PFSK-1 (cell line): ENCODE measurements around the gene LTC4S.

ENCODE experiments used
- FOXP2 ChIP-seq: optimal IDR thresholded peaks from 2 replicates; pipeline ENCODE3; 2011; ENCODE audit warnings: borderline replicate concordance, control low read depth, inconsistent platforms; ENCODE audit not compliant: insufficient read depth; ENCODE audit errors: extremely low read length, extremely low read depth
- POLR2AphosphoS5 ChIP-seq: IDR thresholded peaks from 2 replicates; pipeline ENCODE4 v1.6.1; 2012; ENCODE audit warnings: low read depth, mild to moderate bottlenecking, control low read depth, low read length, moderate library complexity
- REST ChIP-seq, 2 experiments: IDR thresholded peaks; 2 replicates each; pipeline versions ENCODE4 v1.6.1 to v1.8.0; 2011 to 2012; ENCODE audit warnings: low read depth in 2 of 2, low read length in 2 of 2, control low read depth in 1 of 2, inconsistent platforms in 1 of 2, mild to moderate bottlenecking in 1 of 2, moderate library complexity in 1 of 2; ENCODE audit not compliant: insufficient read depth in 1 of 2
- SIN3A ChIP-seq: IDR thresholded peaks from 2 replicates; pipeline ENCODE4 v1.6.1; 2012; ENCODE audit warnings: mild to moderate bottlenecking, low read length, moderate library complexity, borderline replicate concordance; ENCODE audit not compliant: insufficient read depth
- TAF1 ChIP-seq: IDR thresholded peaks from 2 replicates; pipeline ENCODE4 v1.6.1; 2012; ENCODE audit warnings: low read length, control low read depth, borderline replicate concordance; ENCODE audit not compliant: insufficient read depth

The LTC4S gene

GRCh38 chr5:179812135-179812825, 18.5 kb downstream of the LTC4S start:
- no peak for TF ChIP-seq SIN3A
- TF ChIP-seq POLR2AphosphoS5 = no peak
- no peak for TF ChIP-seq REST (IDR thresholded peaks at IDR 0.05; ENCODE audit: insufficient read depth in 1 of 2, low read depth in 2 of 2, low read length in 2 of 2)
- no peak for TF ChIP-seq TAF1
- TF ChIP-seq FOXP2 = no peak

- TF ChIP-seq FOXP2 (no peak), TAF1 (no peak), POLR2AphosphoS5 (no peak), SIN3A (no peak), REST (IDR thresholded peaks at IDR 0.05; ENCODE audit: insufficient read depth in 1 of 2, low read depth in 2 of 2, low read length in 2 of 2) (no peak)
Observed at GRCh38 chr5:179812997-179813607, 19.3 kb downstream of the LTC4S start.

- TF ChIP-seq FOXP2 (no peak), REST (IDR thresholded peaks at IDR 0.05; ENCODE audit: insufficient read depth in 1 of 2, low read depth in 2 of 2, low read length in 2 of 2) (no peak), SIN3A (no peak), TAF1 (no peak), POLR2AphosphoS5 (no peak)
Observed at GRCh38 chr5:179814090-179814489, 20.3 kb downstream of the LTC4S start.

GRCh38 chr5:179815491-179816249, 21.9 kb downstream of the LTC4S start:
- TF ChIP-seq TAF1 (no peak), SIN3A (no peak), POLR2AphosphoS5 (no peak), FOXP2 (no peak)

- TF ChIP-seq TAF1 (no peak), POLR2AphosphoS5 (no peak), SIN3A (no peak), FOXP2 (no peak), REST (IDR thresholded peaks at IDR 0.05; ENCODE audit: insufficient read depth in 1 of 2, low read depth in 2 of 2, low read length in 2 of 2) (no peak)
Observed at GRCh38 chr5:179816401-179816795, 22.6 kb downstream of the LTC4S start.
